Activated CD8-positive, alpha-beta T cell treated with anti-CD3 and anti-CD28 coated beads for 36 hours (primary cell): ENCODE results near the gene POLD1. TPM values are rescaled to one million over a fixed set of nuclear protein-coding genes. Genes with fewer than 3 reads are reported as not detected.

Source experiments
- ATAC-seq: fragments of 200-7000 bp; cut with Tn5 transposase; one replicate; pipeline ENCODE4 v1.10.0; 2021; ENCODE audit warnings: mild to moderate bottlenecking, moderate library complexity
- CTCF ChIA-PET: fragments of 350-600 bp; sonication (Branson Sonifier 250); formaldehyde crosslinking; loops from one replicate; lab custom pipeline; 2021; ENCODE audit warnings: antibody characterized with exemption; lab: Charles Lee
- POLR2A ChIA-PET: fragments of 350-600 bp; sonication (Branson Sonifier 250); formaldehyde crosslinking; loops from one replicate; lab custom pipeline; 2021; ENCODE audit warnings: antibody characterized with exemption; lab: Charles Lee
- DNase-seq: peaks from one replicate; pipeline ENCODE4 v3.0.0-alpha.2; 2020
- H3K27ac Mint-ChIP-seq: one replicate; pipeline ENCODE4 v1.8.0; 2021; ENCODE audit warnings: mild to moderate bottlenecking, mixed read lengths
- H3K27me3 Mint-ChIP-seq: one replicate; pipeline ENCODE4 v1.8.0; 2021; ENCODE audit warnings: mixed read lengths
- H3K36me3 Mint-ChIP-seq: one replicate; pipeline ENCODE4 v1.8.0; 2021; ENCODE audit warnings: low read depth, mixed read lengths
- H3K4me1 Mint-ChIP-seq: one replicate; pipeline ENCODE4 v1.8.0; 2021; ENCODE audit warnings: low read depth, mixed read lengths
- H3K4me3 Mint-ChIP-seq: one replicate; pipeline ENCODE4 v1.8.0; 2021; ENCODE audit warnings: mild to moderate bottlenecking, moderate library complexity, mixed read lengths
- H3K9me3 Mint-ChIP-seq: one replicate; pipeline ENCODE4 v1.8.0; 2021; ENCODE audit warnings: mixed read lengths
- intact Hi-C: fragments of 100-400 bp; cut with micrococcal nuclease; formaldehyde crosslinking; loops from one replicate; pipeline ENCODE4 v1.10.0; 2022
- total RNA-seq, 2 experiments: library from RNA; stranded (reverse); gene quantifications; one replicate each; pipeline ENCODE4 v1.2.3, GENCODE V29; 2021
- TF ChIP-seq, protein P1 (sequence below): fragments of 200-600 bp; IDR thresholded peaks from one replicate; pipeline ENCODE4 v1.8.0; 2022; ENCODE audit warnings: antibody characterized with exemption, mild to moderate bottlenecking

The POLD1 gene
- total RNA-seq, 2 experiments from 2014 or later, result 214 to 215 TPM

DNA sequence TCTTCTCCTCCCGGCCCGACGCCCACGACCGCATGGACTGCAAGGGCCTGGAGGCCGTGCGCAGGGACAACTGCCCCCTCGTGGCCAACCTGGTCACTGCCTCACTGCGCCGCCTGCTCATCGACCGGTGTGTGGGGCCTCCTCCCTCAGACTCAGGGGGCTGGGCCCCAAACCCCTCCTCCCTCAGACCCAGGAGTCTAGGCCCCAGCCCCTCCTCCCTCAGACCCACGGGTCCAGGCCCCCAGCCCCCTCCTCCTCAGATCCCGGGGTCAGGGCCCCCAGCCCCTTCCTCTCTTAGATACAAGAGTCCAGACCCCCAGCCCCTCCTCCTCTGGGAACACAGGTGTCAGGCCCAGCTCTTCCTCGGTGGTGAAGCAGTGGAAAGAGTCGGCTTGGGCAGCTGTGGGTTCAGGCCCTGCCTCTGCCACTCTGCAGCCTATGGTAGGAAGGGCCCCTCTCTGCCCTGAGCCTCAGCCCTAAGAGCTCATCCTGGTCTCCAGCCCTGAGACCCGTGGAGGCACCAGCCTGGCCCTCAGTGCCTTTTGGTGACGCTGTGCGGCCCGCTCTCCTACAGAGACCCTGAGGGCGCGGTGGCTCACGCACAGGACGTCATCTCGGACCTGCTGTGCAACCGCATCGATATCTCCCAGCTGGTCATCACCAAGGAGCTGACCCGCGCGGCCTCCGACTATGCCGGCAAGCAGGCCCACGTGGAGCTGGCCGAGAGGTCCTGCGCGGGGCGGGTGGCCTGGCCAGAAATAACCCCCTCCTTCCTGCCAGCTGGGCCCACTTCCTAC, 30.9 kb downstream of the POLD1 start:
- H3K27ac Mint-ChIP-seq, result no peak overlapping the region
- TF ChIP-seq, protein P1, sequence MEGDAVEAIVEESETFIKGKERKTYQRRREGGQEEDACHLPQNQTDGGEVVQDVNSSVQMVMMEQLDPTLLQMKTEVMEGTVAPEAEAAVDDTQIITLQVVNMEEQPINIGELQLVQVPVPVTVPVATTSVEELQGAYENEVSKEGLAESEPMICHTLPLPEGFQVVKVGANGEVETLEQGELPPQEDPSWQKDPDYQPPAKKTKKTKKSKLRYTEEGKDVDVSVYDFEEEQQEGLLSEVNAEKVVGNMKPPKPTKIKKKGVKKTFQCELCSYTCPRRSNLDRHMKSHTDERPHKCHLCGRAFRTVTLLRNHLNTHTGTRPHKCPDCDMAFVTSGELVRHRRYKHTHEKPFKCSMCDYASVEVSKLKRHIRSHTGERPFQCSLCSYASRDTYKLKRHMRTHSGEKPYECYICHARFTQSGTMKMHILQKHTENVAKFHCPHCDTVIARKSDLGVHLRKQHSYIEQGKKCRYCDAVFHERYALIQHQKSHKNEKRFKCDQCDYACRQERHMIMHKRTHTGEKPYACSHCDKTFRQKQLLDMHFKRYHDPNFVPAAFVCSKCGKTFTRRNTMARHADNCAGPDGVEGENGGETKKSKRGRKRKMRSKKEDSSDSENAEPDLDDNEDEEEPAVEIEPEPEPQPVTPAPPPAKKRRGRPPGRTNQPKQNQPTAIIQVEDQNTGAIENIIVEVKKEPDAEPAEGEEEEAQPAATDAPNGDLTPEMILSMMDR, result peak; percentile 79
- no peak overlapping the region for H3K4me3 Mint-ChIP-seq

GRCh38 chr19:50415661-50416033, 31.5 kb downstream of the POLD1 start:
- ATAC-seq (no peak), DNase-seq (no peak)
- Mint-ChIP-seq H3K27ac (no peak overlapping the region), H3K4me1 (peaks cover 17% of the 10 kb centered on the region), H3K27me3 (peaks cover 15% of the 10 kb centered on the region), H3K4me3 (no peak overlapping the region), H3K36me3 (peaks cover 21% of the 10 kb centered on the region), H3K9me3 (no peaks in the 10 kb centered on the region)
- CTCF ChIA-PET, result interaction anchor here (0.7 to 2.2 kb wide), 4 partner anchors 28 to 58 kb away, joined by 4 to 13 read pairs (median 5); partner anchors contain the start of gene POLD1
- POLR2A ChIA-PET, result interaction anchor here (0.9 to 1.5 kb wide), 3 partner anchors 10 to 45 kb away, joined by 3 to 5 read pairs (median 3); no protein-coding TSS in a partner anchor
- TF ChIP-seq, protein P1, result no peak
- intact Hi-C loops, result loop anchor here (10.0 kb wide), 1 partner anchor 51 kb away; the partner anchor contains the start of gene NAPSA

More for the DNA sequence above, 30.9 kb downstream of the POLD1 start:
- intact Hi-C loops, result loop anchor here (10.0 kb wide), 1 partner anchor 50 kb away; the partner anchor contains the start of gene NAPSA
- H3K36me3 Mint-ChIP-seq, result peaks cover 22% of the 10 kb centered on the region
- CTCF ChIA-PET, result interaction anchor here (0.7 to 2.2 kb wide), 4 partner anchors 28 to 58 kb away, joined by 4 to 13 read pairs (median 5); partner anchors contain the start of gene POLD1
- ATAC-seq (peak; percentile 78), DNase-seq (peak; percentile 83)
- peaks cover 10% of the 10 kb centered on the region for H3K27me3 Mint-ChIP-seq
- H3K9me3 Mint-ChIP-seq, result no peaks in the 10 kb centered on the region
- POLR2A ChIA-PET, result interaction anchor here (0.9 to 1.5 kb wide), 2 partner anchors 10 to 26 kb away, joined by 3 to 5 read pairs; no protein-coding TSS in a partner anchor
- H3K4me1 Mint-ChIP-seq, result peaks cover 13% of the 10 kb centered on the region

DNA sequence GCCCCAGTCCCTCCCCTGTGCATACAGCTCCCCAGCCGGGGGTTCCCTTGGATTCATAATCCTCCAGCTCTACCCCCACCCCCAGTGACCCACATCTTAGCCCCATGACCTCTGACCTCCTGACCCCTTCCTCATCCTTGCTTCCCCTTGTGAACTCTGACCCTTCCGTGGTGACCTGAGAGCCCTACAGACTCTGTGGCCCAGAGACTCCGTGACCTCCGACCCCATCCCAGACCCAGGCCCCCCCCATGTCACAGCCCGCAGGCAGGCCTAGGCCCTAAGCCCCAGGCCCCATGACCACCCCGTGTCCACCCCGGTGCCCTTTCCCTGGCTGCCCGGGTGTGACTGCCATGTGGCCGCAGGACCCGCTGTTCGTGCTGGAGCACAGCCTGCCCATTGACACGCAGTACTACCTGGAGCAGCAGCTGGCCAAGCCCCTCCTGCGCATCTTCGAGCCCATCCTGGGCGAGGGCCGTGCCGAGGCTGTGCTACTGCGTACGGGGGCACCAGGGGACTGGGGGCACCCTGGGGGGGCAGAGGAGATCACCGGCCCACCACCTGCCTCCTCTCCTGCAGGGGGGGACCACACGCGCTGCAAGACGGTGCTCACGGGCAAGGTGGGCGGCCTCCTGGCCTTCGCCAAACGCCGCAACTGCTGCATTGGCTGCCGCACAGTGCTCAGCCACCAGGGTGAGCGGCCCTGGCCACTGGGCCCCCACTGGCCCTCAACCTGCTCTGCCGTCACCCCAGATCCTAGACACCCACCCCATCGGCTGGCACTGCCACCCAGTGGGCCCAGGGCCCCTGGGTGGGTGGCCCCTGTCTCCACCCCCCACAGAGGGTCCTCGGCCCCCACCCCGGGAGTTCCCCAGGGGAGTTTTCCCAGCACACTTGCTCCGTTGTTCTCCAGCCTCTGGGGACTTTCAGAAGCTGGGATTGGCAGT, 32.2 kb downstream of the POLD1 start:
- Mint-ChIP-seq H3K36me3 (peaks cover 24% of the 10 kb centered on the region), H3K4me3 (no peak overlapping the region), H3K4me1 (peaks cover 17% of the 10 kb centered on the region), H3K27ac (no peak overlapping the region), H3K27me3 (peaks cover 18% of the 10 kb centered on the region), H3K9me3 (peaks cover 4% of the 10 kb centered on the region)
- POLR2A ChIA-PET, result interaction anchor here (0.9 to 1.5 kb wide), 3 partner anchors 11 to 46 kb away, joined by 3 to 5 read pairs (median 3); no protein-coding TSS in a partner anchor
- TF ChIP-seq, protein P1, result no peak
- no peak for DNase-seq
- intact Hi-C loops, result loop anchor here (10.0 kb wide), 1 partner anchor 52 kb away; the partner anchor contains the start of gene NAPSA
- CTCF ChIA-PET, result interaction anchor here (1.1 to 2.2 kb wide), 2 partner anchors 32 to 59 kb away, joined by 4 to 13 read pairs; partner anchors contain the start of gene POLD1
- no peak for ATAC-seq

DNA sequence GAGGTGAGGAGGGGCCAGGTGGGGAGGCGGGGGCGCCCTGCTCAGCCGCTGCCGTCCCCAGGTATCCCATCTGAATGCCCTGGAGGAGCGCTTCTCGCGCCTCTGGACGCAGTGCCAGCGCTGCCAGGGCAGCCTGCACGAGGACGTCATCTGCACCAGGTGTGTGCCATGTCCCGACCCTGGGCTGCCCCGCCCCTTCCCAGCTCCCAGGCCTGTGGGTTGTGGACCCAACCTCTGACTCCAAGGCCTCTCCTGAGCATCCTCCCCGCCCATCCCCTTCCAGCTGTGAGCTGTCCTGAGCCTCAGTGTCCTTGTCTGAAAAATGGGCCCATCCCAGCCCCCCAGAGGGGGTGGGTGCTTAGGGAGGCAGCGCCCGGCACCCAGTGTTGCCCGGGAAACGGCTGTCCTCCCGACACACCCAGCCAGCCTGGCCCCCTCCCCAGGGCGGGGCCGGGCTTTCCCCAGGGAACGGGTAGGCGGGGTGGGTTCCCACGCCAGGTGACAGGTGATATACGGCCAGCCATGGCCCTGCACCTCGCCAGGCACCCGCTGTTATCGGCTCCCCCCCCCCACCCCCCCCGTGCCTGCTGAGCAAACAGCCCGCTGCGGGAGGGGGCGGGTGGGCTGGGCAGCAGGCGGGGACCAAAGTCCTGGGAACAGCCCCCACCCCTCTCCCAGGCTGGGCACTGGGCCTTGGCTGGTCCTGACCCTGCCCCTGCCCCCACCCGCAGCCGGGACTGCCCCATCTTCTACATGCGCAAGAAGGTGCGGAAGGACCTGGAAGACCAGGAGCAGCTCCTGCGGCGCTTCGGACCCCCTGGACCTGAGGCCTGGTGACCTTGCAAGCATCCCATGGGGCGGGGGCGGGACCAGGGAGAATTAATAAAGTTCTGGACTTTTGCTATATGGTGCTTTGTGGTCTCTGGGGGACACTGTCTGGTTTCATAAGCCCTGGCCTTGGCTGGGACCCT, 33.2 kb downstream of the POLD1 start:
- intact Hi-C loops, result loop anchor here (10.0 kb wide), 1 partner anchor 53 kb away; the partner anchor contains the start of gene NAPSA
- Mint-ChIP-seq H3K27ac (no peak overlapping the region), H3K4me1 (peaks cover 17% of the 10 kb centered on the region), H3K9me3 (peaks cover 4% of the 10 kb centered on the region), H3K4me3 (no peak overlapping the region), H3K36me3 (peaks cover 23% of the 10 kb centered on the region), H3K27me3 (peaks cover 21% of the 10 kb centered on the region)
- POLR2A ChIA-PET, result interaction anchor here (1.5 kb wide), 1 partner anchor 47 kb away, joined by 3 read pairs; no protein-coding TSS in a partner anchor
- no peak for DNase-seq
- ATAC-seq, result no peak
- TF ChIP-seq, protein P1, result no peak
- CTCF ChIA-PET, result no interaction called here
